GM18870 (cell line): ENCODE measurements around the gene MPP2.
"Not testable (repeated sequence)": the region's sequence is repeated elsewhere in the genome, so short reads cannot be mapped to it uniquely, and the experiment has no call there.

ENCODE experiments used
- ATAC-seq: cut with Tn5 transposase; IDR thresholded peaks from one replicate; pipeline ENCODE4 v1.9.1; 2021; ENCODE audit warnings: moderate library complexity; ENCODE audit not compliant: unreplicated experiment

The MPP2 gene

DNA sequence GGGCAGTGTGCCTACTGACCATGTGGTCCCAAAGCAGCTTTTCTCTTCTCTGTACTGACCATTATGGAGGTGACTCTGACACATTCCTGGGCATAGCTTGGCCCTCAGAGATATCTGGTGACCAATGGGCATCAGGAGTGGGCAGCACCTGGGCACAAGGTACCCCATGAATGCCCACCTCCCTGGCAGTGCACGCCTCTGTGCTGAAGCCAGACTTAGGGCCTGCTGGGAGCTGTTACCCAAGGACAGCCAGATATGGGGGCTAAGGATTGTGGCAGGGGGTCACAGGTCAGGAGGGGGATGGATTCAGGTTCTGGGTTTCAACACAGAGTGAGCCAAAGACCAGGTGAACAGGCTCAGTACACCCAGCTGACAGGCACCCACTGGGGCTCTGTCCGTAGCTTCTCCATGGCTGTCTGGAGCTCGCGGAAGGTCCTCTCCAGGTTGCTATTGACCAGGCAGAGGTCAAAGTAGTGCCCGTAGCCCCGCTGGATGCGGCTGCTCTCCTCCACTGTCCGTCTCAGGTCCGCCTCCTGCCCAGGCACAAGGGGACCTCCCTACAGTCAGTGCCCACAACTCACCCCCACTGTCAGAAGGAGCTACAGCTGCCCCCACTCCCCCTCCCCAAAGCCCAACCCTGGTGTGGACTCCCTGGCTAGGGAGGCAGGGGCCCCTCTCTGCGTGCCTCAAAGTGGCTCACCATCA lies 29.7 kb downstream of the MPP2 start:
- no peak for ATAC-seq

DNA sequence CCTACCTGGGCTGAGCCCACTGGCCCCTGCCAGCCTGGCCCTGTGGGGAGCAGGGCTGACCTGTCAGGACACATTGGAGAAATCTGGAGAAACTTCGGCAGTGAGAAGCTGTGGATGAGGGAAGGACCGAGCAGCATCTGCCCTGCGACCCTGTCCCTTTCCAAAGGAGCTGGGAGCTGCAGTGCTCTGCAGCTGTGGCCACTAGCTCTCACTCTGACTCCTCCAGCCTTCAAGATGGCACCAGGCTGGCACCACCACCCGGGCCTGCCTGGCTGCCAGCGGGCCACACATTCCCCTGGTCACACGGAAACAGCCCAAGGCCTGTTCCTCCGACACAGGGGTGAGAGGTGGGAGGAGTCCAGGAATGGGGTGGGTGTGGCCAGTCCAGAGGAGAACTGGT lies 30.3 kb downstream of the MPP2 start:
- no peak for ATAC-seq

DNA sequence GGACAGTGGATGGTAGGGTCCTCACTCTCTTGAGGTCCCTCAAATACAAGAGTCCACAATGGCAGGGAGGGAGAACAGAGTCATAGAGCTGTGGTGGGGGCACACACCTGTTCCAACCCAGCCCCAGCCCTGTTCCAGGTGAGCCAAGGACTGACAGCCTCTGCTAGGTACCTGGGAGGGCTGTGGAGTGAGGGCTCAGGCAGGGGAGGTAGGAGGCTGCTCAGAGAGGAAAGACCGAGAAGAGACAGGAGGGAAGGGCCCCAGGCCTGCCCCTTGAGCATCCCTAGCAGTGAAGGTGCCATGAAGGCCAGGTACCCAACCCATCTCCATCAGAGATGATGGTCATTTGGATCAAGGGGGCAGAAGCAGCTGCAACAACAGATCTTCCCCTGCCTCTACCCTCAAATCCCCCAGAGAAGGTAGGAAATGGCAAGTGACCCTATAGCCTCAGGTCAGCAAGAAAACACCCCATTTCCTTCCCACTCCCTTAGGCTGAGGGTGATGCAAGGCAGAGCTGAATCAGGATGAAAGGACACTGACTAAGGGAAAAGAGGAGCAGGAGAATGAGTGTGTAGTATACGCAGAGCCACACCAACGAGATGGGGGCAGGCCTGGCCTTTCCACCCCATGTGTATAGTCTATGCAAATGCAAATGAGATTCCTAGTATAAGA lies 31.7 kb downstream of the MPP2 start:
- ATAC-seq: no peak

- no peak for ATAC-seq
These were observed 33.0 kb downstream of the MPP2 start for GRCh38 chr17:43874293-43874692.

GRCh38 chr17:43873815-43874214 lies 33.5 kb downstream of the MPP2 start:
- no peak for ATAC-seq

- no peak for ATAC-seq
These were observed 34.2 kb downstream of the MPP2 start for GRCh38 chr17:43873091-43873490.

- no peak for ATAC-seq
These were observed 35.2 kb downstream of the MPP2 start for GRCh38 chr17:43871946-43872690.

GRCh38 chr17:43869031-43869430 lies 38.3 kb downstream of the MPP2 start:
- ATAC-seq: not testable (repeated sequence)

DNA sequence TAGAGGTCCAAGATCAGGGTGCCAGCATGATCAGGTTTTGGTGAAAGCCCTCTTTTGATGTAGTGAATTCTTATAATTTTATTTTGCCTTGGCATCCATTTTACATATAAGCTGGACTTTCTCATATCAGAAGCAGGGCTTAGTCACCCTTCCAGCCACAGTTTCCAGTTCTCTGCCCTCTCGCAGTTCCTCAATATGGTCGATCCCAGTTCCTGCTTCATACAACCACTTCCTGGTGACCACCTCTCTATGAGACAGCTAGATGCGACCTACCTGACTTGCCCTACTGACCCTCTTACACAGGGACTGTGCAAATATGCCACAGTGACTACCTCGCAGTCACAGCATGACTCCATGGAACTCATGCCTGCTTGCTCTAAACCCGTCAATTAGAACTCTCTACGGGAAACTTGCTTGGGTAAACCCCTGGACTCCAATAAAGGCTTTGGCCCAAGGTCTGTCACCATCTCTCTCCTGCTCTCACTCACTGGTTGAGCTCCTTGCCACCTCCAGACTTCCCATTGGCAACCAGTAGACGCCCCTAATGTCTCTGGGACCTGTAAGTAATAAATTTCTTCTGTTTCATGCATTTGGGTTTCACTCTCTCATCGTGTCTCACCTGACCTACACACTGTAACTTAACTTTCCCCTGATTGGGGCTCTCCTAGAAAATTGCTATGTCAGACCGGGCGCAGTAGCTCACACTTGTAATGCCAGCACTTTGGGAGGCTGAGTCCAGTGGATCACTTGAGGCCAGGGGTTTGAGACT lies 38.9 kb downstream of the MPP2 start:
- ATAC-seq: no peak

DNA sequence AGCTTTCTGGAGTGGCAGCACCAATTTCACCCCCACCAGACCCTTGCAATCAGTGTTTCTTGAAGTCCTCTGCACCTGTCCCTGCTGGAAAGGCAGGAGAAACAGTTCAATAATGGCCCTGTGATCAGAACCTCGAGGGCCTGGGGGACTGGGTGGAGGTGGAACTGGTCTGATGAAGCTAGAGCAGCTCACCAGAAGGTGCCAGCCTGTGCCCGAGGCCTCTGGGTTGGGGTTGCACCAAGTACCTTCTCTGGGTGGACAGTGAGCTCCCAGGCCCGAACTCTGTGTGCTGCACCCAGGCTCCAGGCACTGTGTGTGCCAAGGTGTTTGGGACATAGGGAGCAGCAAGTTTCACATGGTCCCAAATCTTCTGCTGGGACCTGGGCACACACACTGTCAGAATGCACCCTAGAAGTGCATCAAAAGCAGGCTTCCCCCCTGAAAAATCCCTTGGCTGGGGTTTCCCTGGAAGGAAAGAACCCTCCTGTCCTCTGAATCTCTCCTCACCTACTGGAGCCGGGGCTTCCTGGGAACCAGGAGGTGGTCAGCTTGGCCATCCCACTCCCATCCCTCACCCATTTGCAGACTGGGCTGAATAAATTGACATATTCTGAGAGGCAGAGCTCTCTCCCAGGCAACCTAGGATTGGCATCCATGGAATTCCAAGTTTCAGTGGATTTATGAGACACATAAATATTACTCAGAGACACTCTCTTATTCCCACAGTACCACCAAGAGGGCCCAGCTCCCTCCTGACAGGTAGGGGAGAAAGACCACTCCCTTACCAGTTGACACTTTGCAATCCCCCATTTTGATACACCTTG lies 43.0 kb downstream of the MPP2 start:
- ATAC-seq: no peak

GRCh38 chr17:43861960-43862359 lies 45.4 kb downstream of the MPP2 start:
- ATAC-seq: no peak

- no peak for ATAC-seq
These were observed 46.3 kb downstream of the MPP2 start for GRCh38 chr17:43860927-43861622.

GRCh38 chr17:43860077-43860725 lies 47.1 kb downstream of the MPP2 start:
- no peak for ATAC-seq

GRCh38 chr17:43857957-43858600 lies 49.3 kb downstream of the MPP2 start:
- no peak for ATAC-seq

GRCh38 chr17:43857141-43857540 lies 50.2 kb downstream of the MPP2 start:
- no peak for ATAC-seq

- ATAC-seq: no peak
These were observed 51.2 kb downstream of the MPP2 start for GRCh38 chr17:43856141-43856540.

DNA sequence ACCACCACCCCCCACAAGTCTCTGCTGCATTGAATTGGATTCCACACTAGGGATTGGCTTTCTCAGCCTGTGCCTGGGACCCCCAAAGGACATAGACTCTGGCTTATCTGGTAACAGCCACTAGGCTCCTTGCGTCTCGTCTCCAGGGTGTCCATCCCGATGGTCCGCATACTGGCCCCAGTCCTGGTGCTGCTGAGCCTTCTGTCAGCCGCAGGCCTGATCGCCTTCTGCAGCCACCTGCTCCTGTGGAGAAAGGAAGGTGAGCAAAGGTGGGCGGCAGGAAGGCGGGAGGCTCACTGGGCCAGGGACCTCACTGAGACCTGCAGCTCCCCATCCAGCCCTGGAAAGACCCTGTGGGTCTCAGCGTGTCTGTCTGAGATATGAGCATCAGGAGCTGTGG lies 52.3 kb downstream of the MPP2 start:
- no peak for ATAC-seq

- no peak for ATAC-seq
These were observed 52.8 kb downstream of the MPP2 start for GRCh38 chr17:43854498-43854897.

DNA sequence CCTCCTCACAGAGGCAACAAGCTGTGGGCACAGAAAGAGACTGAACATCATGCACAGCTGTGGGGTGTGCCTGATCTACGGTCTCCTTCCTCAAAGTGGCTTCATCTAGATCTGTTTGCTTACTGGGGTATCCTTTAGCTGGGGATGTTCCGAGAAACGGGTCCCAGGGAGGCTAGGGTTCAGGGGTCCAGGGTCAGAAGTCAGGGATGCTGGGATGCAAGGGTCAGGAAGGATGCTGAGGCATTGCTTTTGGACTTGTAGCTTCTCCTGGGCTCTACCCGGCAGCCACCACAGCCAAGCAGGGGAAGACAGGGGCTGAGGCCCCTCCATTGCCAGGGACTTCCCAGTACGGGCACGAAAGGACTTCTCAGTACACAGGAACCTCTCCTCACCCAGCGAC lies 53.8 kb downstream of the MPP2 start:
- ATAC-seq: no peak
